GM18507 (cell line): ENCODE measurements around the gene PAM.
"Not testable (repeated sequence)": the region's sequence is repeated elsewhere in the genome, so short reads cannot be mapped to it uniquely, and the experiment has no call there.

Experiments
- DNase-seq: peaks from one replicate; pipeline ENCODE4 v3.0.0; 2011; ENCODE audit warnings: low read depth; ENCODE audit not compliant: insufficient read length; ENCODE audit errors: extremely low spot score
- FAIRE-seq: peaks from 2 replicates; lab custom pipeline; 2011; peaks lifted over from hg19 to GRCh38; lab: Jason Lieb, UNC

Gene PAM

DNA sequence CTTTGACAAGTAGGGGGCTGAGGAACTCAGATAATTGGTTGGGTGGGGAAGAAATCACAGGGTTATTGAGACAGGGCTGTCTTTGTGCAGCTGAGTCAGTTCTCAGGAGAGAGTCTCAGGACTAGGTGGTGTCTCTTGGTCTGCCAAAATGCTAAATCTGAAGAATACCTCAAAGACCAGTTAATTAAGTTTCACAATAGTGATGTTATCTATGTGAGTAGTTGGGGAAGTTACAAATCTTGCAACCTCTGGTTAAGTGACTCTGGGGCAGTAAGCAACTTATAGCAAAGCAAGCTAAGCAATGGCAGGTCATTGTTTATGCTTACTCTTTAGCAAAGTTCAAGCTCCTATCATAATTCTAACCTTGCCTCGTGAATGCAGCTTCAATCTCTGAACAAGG, 311.2 kb downstream of the PAM start:
- no peak for FAIRE-seq
- no peak for DNase-seq

DNA sequence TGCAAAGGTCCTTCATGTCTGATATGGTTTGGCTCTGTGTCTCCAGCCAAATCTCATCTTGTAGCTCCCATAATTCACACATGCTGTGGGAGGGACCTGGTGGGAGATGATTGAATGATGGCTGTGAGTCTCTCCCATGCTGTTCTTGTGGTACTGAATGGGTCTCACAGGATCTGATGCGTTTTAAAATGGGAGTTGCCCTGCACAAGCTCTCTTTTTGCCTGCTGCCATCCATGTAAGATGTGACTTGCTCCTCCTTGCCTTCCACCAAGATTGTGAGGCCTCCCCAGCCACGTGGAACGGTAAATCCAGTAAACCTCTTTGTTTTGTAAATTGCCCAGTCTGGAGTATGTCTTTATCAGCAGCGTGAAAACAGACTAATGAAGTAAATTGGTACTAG, 318.4 kb downstream of the PAM start:
- DNase-seq, FAIRE-seq: not testable (repeated sequence)

DNA sequence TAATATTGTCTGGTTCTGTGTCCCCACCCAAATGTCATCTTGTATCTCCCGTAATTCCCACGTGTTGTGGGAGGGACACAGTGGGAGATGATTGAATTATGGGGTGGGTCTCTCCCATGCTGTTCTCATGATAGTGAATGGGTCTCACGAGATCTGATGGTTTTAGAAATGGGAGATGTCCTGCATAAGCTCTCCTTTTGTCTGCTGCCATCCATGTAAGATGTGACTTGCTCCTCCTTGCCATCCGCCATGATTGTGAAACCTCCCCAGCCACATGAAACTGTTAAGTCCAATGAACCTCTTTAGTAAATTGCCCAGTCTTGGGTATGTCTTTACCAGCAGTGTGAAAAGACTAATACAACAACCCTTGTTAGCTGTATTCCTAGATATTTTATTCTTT, 320.3 kb downstream of the PAM start:
- FAIRE-seq (no peak), DNase-seq (no peak)
